Measurements from ENCODE around the gene ANTXR1.

ANTXR1 gene

DNA sequence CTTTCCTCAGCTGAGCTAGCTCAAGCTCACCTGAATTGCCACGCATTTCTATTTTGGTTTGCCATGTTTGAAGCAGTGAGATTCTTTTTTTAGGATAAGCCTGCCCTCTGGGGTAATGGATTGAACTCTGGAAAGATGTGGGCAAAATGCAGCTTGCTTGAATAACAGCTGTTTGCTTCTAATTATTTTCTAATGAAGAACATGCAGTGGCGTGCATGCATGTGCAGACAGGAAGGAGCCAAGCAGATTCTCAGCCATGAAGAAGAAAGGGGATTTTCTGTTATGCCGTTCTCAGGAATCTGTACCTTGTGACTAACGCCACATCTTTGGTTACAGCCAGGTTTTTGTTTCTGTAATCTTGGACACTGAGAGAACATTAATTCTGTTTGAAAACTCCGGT, 171.2 kb downstream of the ANTXR1 start:
- no peak for DNase-seq
- in situ Hi-C loops (cut with MboI; ENCODE audit: low pct_unique_long_range_greater_than_20kb, low sequenced_read_pairs) = no loop called here

GRCh38 chr2:69185807-69186206, 172.8 kb downstream of the ANTXR1 start:
- in situ Hi-C loops (cut with MboI; ENCODE audit: low pct_unique_long_range_greater_than_20kb, low sequenced_read_pairs) = no loop called here
- no peak for DNase-seq

DNA sequence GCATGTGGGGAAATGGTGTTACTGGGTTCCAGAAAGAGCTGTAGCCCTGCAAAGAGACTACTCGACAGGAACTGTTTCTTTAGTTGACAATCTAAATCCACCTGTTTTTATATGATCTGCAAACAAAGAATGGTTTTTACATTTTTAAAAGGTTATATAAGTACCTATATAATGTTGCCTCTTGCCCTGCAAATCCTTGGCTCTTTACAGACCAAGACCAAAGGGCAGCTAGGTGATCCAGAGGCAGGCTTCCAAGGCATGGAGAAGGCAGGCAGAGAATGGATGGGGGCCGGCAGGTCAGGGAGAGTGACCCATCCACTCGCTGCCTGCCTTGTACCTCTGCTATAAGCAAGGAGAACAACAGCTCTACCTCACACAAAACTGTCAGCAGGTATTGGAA, 173.6 kb downstream of the ANTXR1 start:
- DNase-seq = no peak
- in situ Hi-C loops (cut with MboI; ENCODE audit: low pct_unique_long_range_greater_than_20kb, low sequenced_read_pairs) = no loop called here

GRCh38 chr2:69188182-69188900, 175.4 kb downstream of the ANTXR1 start:
- no peak for DNase-seq
- in situ Hi-C loops (cut with MboI; ENCODE audit: low pct_unique_long_range_greater_than_20kb, low sequenced_read_pairs) = no loop called here

- in situ Hi-C loops (cut with MboI; ENCODE audit: low pct_unique_long_range_greater_than_20kb, low sequenced_read_pairs) = no loop called here
- no peak for DNase-seq
These were observed 177.9 kb downstream of the ANTXR1 start for GRCh38 chr2:69190743-69191404.

GRCh38 chr2:69191634-69192033, 178.7 kb downstream of the ANTXR1 start:
- in situ Hi-C loops (cut with MboI; ENCODE audit: low pct_unique_long_range_greater_than_20kb, low sequenced_read_pairs) = no loop called here
- DNase-seq = no peak

GRCh38 chr2:69192176-69192945, 179.4 kb downstream of the ANTXR1 start:
- in situ Hi-C loops (cut with MboI; ENCODE audit: low pct_unique_long_range_greater_than_20kb, low sequenced_read_pairs) = no loop called here
- DNase-seq = no peak

DNA sequence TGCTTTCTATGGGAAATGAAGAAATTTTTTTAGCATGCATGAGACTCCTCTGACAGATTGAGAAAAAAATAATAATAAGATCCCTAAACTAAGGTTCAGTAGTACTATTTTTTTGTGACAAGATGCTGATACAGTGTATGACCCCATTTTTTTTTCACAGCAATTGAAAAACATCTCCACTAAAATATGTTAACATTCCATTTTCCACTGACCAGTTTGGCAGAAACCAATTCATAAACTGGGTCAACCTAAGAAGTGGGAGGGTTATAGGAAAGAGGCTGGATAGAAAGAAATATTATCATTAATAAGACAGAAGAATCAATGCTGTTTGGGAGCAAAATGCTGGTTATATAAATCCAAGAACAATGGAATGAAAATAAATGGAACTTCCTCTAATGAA, 182.7 kb downstream of the ANTXR1 start:
- no peak for DNase-seq
- in situ Hi-C loops (cut with MboI; ENCODE audit: low pct_unique_long_range_greater_than_20kb, low sequenced_read_pairs) = no loop called here

DNA sequence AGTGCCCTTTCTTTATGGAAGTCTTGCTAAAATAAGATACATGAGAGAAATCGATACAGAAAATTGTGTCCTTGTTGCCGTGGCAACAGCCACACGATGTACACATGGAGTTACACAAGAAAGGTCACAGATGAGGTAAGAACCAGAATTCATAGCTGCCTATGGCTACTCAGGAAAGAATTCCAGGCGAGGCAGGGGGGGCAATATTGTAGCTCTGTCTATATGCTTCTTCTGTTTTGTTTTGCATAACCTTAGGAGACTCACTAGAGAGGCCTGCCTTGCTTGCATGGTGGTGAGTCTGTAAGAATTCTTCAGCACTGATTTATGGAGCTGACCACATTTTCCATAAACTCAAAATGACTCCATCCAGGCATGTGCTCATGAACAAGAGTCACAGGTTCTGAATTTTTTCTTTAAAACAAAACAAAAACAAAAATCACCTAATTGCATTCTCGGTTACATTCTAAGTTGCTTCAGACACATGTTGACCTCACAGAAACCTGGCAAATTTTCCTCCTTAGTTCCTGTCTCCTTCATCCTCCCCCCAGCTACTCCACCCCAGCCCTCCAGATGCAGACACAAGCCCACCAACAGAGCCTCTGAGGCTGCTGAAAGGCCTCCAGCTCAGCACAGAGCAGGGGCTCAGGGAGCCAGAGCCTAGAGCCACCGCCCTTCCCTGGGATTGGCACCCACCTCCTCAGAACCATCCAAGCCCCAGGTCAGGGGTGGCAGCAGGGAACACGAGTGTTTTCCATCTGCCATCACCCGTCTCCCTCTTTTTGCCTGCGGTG, 183.5 kb downstream of the ANTXR1 start:
- DNase-seq = no peak
- in situ Hi-C loops (cut with MboI; ENCODE audit: low pct_unique_long_range_greater_than_20kb, low sequenced_read_pairs) = no loop called here

DNA sequence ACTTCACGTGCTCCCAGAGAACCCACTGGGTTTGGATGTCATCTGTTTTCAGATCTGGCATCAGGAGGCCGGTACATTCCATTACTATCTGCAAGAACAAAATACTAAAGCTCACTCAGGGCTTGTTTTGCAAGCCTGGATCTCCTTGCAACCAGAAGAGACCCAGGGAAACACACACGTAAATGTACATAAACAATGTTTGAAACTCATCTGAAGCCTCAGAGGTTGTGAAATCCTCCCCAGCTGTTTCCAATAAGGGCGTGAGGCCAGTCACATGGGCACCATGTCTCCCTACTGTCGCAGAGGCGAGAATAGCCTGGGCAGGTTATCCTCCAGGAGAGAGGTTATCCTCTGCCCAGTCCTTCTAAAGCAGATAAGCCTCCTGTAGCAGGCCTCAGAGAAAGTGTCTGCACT, 187.1 kb downstream of the ANTXR1 start:
- DNase-seq = no peak
- in situ Hi-C loops (cut with MboI; ENCODE audit: low pct_unique_long_range_greater_than_20kb, low sequenced_read_pairs) = no loop called here

GRCh38 chr2:69201259-69201658, 188.3 kb downstream of the ANTXR1 start:
- DNase-seq = no peak
- in situ Hi-C loops (cut with MboI; ENCODE audit: low pct_unique_long_range_greater_than_20kb, low sequenced_read_pairs) = no loop called here

GRCh38 chr2:69202327-69202726, 189.3 kb downstream of the ANTXR1 start:
- DNase-seq = no peak
- in situ Hi-C loops (cut with MboI; ENCODE audit: low pct_unique_long_range_greater_than_20kb, low sequenced_read_pairs) = no loop called here

GRCh38 chr2:69203166-69203985, 190.4 kb downstream of the ANTXR1 start:
- in situ Hi-C loops (cut with MboI; ENCODE audit: low pct_unique_long_range_greater_than_20kb, low sequenced_read_pairs) = no loop called here

GRCh38 chr2:69204654-69205053, 191.7 kb downstream of the ANTXR1 start:
- in situ Hi-C loops (cut with MboI; ENCODE audit: low pct_unique_long_range_greater_than_20kb, low sequenced_read_pairs) = no loop called here
- no peak for DNase-seq

More at GRCh38 chr2:69203166-69203985, 190.4 kb downstream of the ANTXR1 start:
- no peak for DNase-seq

- in situ Hi-C loops (cut with MboI; ENCODE audit: low pct_unique_long_range_greater_than_20kb, low sequenced_read_pairs) = no loop called here
- DNase-seq = no peak
These were observed 192.1 kb downstream of the ANTXR1 start for GRCh38 chr2:69205076-69205475.

DNA sequence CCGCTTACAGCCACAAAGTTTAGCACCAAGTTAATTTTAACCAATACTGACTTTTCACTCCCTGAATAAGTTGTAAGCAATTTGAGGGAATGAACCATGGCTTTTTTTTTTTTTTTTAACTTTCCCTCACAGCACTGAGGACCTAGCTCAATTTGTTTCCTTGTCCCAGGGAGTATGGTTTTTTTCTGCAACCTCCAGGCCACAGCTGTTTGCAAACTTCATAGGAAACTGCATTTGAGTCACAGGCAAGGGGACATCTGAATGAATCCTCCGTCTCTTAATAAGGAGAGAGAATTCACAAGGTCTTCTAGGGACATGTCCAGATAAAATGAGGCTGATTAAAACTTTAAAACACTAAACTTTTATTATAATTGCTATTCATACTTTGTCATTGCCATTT, 192.5 kb downstream of the ANTXR1 start:
- DNase-seq = no peak
- in situ Hi-C loops (cut with MboI; ENCODE audit: low pct_unique_long_range_greater_than_20kb, low sequenced_read_pairs) = no loop called here

DNA sequence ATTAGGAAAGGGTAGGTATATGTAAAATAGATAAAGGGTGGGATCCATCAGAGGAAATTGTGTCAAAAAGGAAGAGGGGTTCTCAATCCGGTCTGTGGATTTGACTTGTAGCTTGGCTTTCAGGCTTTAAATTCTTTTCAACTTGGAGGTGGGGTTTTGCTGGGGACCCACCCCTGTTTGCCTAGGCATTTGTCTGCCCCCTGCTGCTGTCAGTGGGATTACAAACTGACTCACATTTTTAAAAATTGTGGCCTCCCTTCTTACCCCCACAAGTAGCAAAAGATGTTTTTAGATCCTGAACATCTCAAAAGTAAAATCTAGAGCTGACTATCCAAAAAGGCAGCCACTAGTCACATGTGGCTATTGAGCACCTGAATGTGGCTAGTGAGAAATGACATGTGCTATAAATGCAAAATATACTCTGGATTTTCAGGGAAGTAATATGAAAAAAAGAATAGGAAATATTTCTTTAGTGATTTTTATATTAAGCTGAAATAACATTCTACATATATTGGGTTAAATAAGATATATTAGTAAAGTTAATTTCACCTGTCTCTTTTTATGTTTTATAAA, 195.1 kb downstream of the ANTXR1 start:
- in situ Hi-C loops (cut with MboI; ENCODE audit: low pct_unique_long_range_greater_than_20kb, low sequenced_read_pairs) = no loop called here

GRCh38 chr2:69209482-69209881, 196.5 kb downstream of the ANTXR1 start:
- in situ Hi-C loops (cut with MboI; ENCODE audit: low pct_unique_long_range_greater_than_20kb, low sequenced_read_pairs) = no loop called here
- no peak for DNase-seq

More for the DNA sequence above, 195.1 kb downstream of the ANTXR1 start:
- DNase-seq = peak; percentile 33
